ENCODE results near the gene LMCD1.

Gene LMCD1

GRCh38 chr3:8486936-8487335, 14.7 kb upstream of the LMCD1 start:
- H3K36me3 Mint-ChIP-seq (ENCODE audit: insufficient read depth): peaks cover 2% of the 10 kb centered on the region
- H3K27ac Mint-ChIP-seq (ENCODE audit: low read depth): no peak overlapping the region
- no peak for ATAC-seq (replicated peaks; ENCODE audit: extremely low read depth, poor library complexity, severe bottlenecking)
- peaks cover 7% of the 10 kb centered on the region for H3K27me3 Mint-ChIP-seq
- peaks cover 5% of the 10 kb centered on the region for H3K4me1 Mint-ChIP-seq
- no peak overlapping the region for H3K4me3 Mint-ChIP-seq
- DNase-seq (ENCODE audit: low spot score in 2 of 2): no peak
- H3K9me3 Mint-ChIP-seq: no peaks in the 10 kb centered on the region

- no peak for ATAC-seq (replicated peaks; ENCODE audit: extremely low read depth, poor library complexity, severe bottlenecking)
Observed at GRCh38 chr3:8488411-8488810, 13.2 kb upstream of the LMCD1 start.

GRCh38 chr3:8488877-8489276, 12.7 kb upstream of the LMCD1 start:
- Mint-ChIP-seq H3K9me3 (no peaks in the 10 kb centered on the region), H3K27me3 (peaks cover 13% of the 10 kb centered on the region), H3K4me1 (peaks cover 19% of the 10 kb centered on the region), H3K27ac (ENCODE audit: low read depth) (no peak overlapping the region), H3K36me3 (ENCODE audit: insufficient read depth) (peaks cover 2% of the 10 kb centered on the region), H3K4me3 (no peak overlapping the region)
- DNase-seq (ENCODE audit: low spot score in 2 of 2): no peak
- no peak for ATAC-seq (replicated peaks; ENCODE audit: extremely low read depth, poor library complexity, severe bottlenecking)

More at GRCh38 chr3:8488411-8488810, 13.2 kb upstream of the LMCD1 start:
- no peak for DNase-seq (ENCODE audit: low spot score in 2 of 2)
- peaks cover 2% of the 10 kb centered on the region for H3K36me3 Mint-ChIP-seq (ENCODE audit: insufficient read depth)
- H3K9me3 Mint-ChIP-seq: no peaks in the 10 kb centered on the region
- peaks cover 19% of the 10 kb centered on the region for H3K4me1 Mint-ChIP-seq
- H3K27ac Mint-ChIP-seq (ENCODE audit: low read depth): no peak overlapping the region
- H3K27me3 Mint-ChIP-seq: peaks cover 13% of the 10 kb centered on the region
- no peak overlapping the region for H3K4me3 Mint-ChIP-seq

GRCh38 chr3:8489278-8489792, 12.3 kb upstream of the LMCD1 start:
- no peak for ATAC-seq (replicated peaks; ENCODE audit: extremely low read depth, poor library complexity, severe bottlenecking)
- Mint-ChIP-seq H3K27ac (ENCODE audit: low read depth) (no peak overlapping the region), H3K9me3 (no peaks in the 10 kb centered on the region), H3K4me1 (peaks cover 19% of the 10 kb centered on the region), H3K36me3 (ENCODE audit: insufficient read depth) (peaks cover 2% of the 10 kb centered on the region), H3K27me3 (peaks cover 13% of the 10 kb centered on the region), H3K4me3 (no peak overlapping the region)
- no peak for DNase-seq (ENCODE audit: low spot score in 2 of 2)

GRCh38 chr3:8490079-8490552, 11.5 kb upstream of the LMCD1 start:
- DNase-seq (ENCODE audit: low spot score in 2 of 2) (no peak), ATAC-seq (replicated peaks; ENCODE audit: extremely low read depth, poor library complexity, severe bottlenecking) (no peak)
- peaks cover 19% of the 10 kb centered on the region for H3K4me1 Mint-ChIP-seq

GRCh38 chr3:8491271-8492144, 10.1 kb upstream of the LMCD1 start:
- DNase-seq (ENCODE audit: low spot score in 2 of 2): no peak
- H3K36me3 Mint-ChIP-seq (ENCODE audit: insufficient read depth): peaks cover 2% of the 10 kb centered on the region
- no peak overlapping the region for H3K4me3 Mint-ChIP-seq
- H3K4me1 Mint-ChIP-seq: peaks cover 19% of the 10 kb centered on the region
- ATAC-seq (replicated peaks; ENCODE audit: extremely low read depth, poor library complexity, severe bottlenecking): no peak
- peaks cover 13% of the 10 kb centered on the region for H3K27me3 Mint-ChIP-seq
- no peaks in the 10 kb centered on the region for H3K9me3 Mint-ChIP-seq
- H3K27ac Mint-ChIP-seq (ENCODE audit: low read depth): no peak overlapping the region

More at GRCh38 chr3:8490079-8490552, 11.5 kb upstream of the LMCD1 start:
- Mint-ChIP-seq H3K4me3 (no peak overlapping the region), H3K9me3 (no peaks in the 10 kb centered on the region), H3K27me3 (peaks cover 13% of the 10 kb centered on the region), H3K36me3 (ENCODE audit: insufficient read depth) (peaks cover 2% of the 10 kb centered on the region), H3K27ac (ENCODE audit: low read depth) (no peak overlapping the region)

GRCh38 chr3:8492744-8493511, 8.7 kb upstream of the LMCD1 start:
- H3K27me3 Mint-ChIP-seq: peaks cover 13% of the 10 kb centered on the region
- DNase-seq (ENCODE audit: low spot score in 2 of 2): no peak
- H3K27ac Mint-ChIP-seq (ENCODE audit: low read depth): no peak overlapping the region
- no peaks in the 10 kb centered on the region for H3K9me3 Mint-ChIP-seq
- peaks cover 19% of the 10 kb centered on the region for H3K4me1 Mint-ChIP-seq
- H3K4me3 Mint-ChIP-seq: no peak overlapping the region
- H3K36me3 Mint-ChIP-seq (ENCODE audit: insufficient read depth): peaks cover 2% of the 10 kb centered on the region
- ATAC-seq (replicated peaks; ENCODE audit: extremely low read depth, poor library complexity, severe bottlenecking): peak; percentile 54

- peaks cover 2% of the 10 kb centered on the region for H3K36me3 Mint-ChIP-seq (ENCODE audit: insufficient read depth)
- no peak for ATAC-seq (replicated peaks; ENCODE audit: extremely low read depth, poor library complexity, severe bottlenecking)
- DNase-seq (ENCODE audit: low spot score in 2 of 2): no peak
- peak overlapping the region; percentile 32 for H3K27ac Mint-ChIP-seq (ENCODE audit: low read depth)
- H3K27me3 Mint-ChIP-seq: peaks cover 13% of the 10 kb centered on the region
- H3K4me3 Mint-ChIP-seq: no peak overlapping the region
- H3K4me1 Mint-ChIP-seq: peaks cover 19% of the 10 kb centered on the region
- no peaks in the 10 kb centered on the region for H3K9me3 Mint-ChIP-seq
Observed at GRCh38 chr3:8493744-8494143, 7.9 kb upstream of the LMCD1 start.

- Mint-ChIP-seq H3K27ac (ENCODE audit: low read depth) (peak overlapping the region; percentile 32), H3K4me1 (peaks cover 19% of the 10 kb centered on the region), H3K4me3 (no peak overlapping the region), H3K9me3 (no peaks in the 10 kb centered on the region), H3K36me3 (ENCODE audit: insufficient read depth) (peaks cover 2% of the 10 kb centered on the region), H3K27me3 (peaks cover 13% of the 10 kb centered on the region)
- ATAC-seq (replicated peaks; ENCODE audit: extremely low read depth, poor library complexity, severe bottlenecking) (no peak), DNase-seq (ENCODE audit: low spot score in 2 of 2) (no peak)
Observed at GRCh38 chr3:8494327-8494726, 7.3 kb upstream of the LMCD1 start.

- H3K4me3 Mint-ChIP-seq: no peak overlapping the region
- no peak for DNase-seq (ENCODE audit: low spot score in 2 of 2)
- H3K4me1 Mint-ChIP-seq: peaks cover 18% of the 10 kb centered on the region
- ATAC-seq (replicated peaks; ENCODE audit: extremely low read depth, poor library complexity, severe bottlenecking): no peak
- no peaks in the 10 kb centered on the region for H3K27me3 Mint-ChIP-seq
- H3K36me3 Mint-ChIP-seq (ENCODE audit: insufficient read depth): no peaks in the 10 kb centered on the region
- H3K9me3 Mint-ChIP-seq: no peaks in the 10 kb centered on the region
- no peak overlapping the region for H3K27ac Mint-ChIP-seq (ENCODE audit: low read depth)
Observed at GRCh38 chr3:8497582-8497981, 4.0 kb upstream of the LMCD1 start.

GRCh38 chr3:8499181-8499611, 2.4 kb upstream of the LMCD1 start:
- no peak for DNase-seq (ENCODE audit: low spot score in 2 of 2)
- Mint-ChIP-seq H3K27me3 (no peaks in the 10 kb centered on the region), H3K4me3 (no peak overlapping the region)

GRCh38 chr3:8500319-8500988, 1.2 kb upstream of the LMCD1 start:
- no peak overlapping the region for H3K27ac Mint-ChIP-seq (ENCODE audit: low read depth)
- ATAC-seq (replicated peaks; ENCODE audit: extremely low read depth, poor library complexity, severe bottlenecking): no peak
- DNase-seq (ENCODE audit: low spot score in 2 of 2): no peak
- H3K27me3 Mint-ChIP-seq: no peaks in the 10 kb centered on the region
- peaks cover 9% of the 10 kb centered on the region for H3K4me1 Mint-ChIP-seq
- no peaks in the 10 kb centered on the region for H3K36me3 Mint-ChIP-seq (ENCODE audit: insufficient read depth)
- H3K9me3 Mint-ChIP-seq: no peaks in the 10 kb centered on the region
- no peak overlapping the region for H3K4me3 Mint-ChIP-seq

More at GRCh38 chr3:8499181-8499611, 2.4 kb upstream of the LMCD1 start:
- Mint-ChIP-seq H3K4me1 (peaks cover 9% of the 10 kb centered on the region), H3K9me3 (no peaks in the 10 kb centered on the region), H3K36me3 (ENCODE audit: insufficient read depth) (no peaks in the 10 kb centered on the region), H3K27ac (ENCODE audit: low read depth) (no peak overlapping the region)
- no peak for ATAC-seq (replicated peaks; ENCODE audit: extremely low read depth, poor library complexity, severe bottlenecking)

Measured in central memory CD8-positive, alpha-beta T cell (primary cell).